ENCODE data around the gene IYD.
"Not testable (repeated sequence)": the region's sequence is repeated elsewhere in the genome, so short reads cannot be mapped to it uniquely, and the experiment has no call there.

IYD gene

DNA sequence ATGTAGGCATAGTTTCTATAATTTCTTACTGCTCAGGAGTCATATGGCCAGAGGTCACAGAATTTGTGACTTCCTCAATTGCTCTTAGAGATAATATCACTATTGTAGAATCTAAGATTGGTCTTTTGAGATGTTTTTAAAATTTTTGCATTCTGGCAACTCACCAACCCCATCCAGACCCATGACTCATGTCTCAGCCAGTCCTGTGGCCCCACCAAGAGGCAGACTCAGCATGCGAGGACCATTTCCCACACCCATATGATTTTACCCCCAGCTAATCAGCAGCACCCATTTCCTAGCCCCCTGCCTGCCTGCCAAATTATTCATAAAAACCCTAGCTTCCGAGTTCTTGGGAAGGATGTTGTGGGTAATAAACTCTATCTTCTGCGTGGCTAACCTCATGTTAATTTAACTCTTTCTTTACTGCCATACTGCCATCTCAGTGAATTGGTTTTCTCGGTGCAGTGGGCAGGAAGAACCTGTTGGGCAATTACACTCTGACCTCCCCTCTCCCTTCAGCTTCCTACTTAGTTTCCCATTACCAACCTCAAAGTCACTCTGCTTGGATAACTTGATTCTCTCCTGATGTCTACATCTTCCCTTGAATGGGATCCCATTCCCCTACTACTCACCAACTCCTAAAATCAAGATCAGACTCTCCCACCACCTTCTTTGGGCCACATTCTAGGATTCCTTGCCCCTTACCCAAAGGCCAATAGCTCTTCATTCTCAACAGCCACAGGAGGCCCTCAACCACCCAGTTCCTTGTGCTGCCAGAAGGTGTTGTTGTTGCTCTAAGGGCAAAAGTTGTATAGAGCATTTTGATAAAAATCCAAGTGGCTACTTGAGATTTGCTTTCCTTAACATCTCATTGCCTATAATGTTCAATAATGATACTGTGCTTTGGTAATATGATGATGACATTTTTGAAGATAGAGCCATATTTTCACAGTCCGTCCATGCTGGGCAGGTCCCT is 16.2 kb upstream of the IYD start:
- no peak for DNase-seq (ENCODE audit: low read depth in 2 of 2)

DNA sequence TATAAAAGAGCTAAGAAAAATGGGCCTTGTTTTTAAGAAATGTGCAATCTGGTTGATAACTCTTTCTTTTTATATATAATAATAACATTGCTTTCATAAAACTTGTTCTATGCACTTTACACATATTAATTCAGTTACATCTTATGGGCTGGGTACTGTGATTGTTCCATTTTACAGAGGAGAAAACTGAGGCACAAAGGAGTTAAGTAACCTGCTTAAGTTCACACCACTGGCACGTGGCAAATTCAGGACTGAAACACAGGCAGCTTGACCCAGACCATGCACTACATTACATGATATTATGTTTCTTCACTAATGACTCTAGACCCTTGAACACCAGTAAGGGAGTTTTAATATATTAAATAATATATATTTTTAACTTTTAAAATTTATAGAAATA is 15.4 kb upstream of the IYD start:
- no peak for DNase-seq (ENCODE audit: low read depth in 2 of 2)

GRCh38 chr6:150354754-150355571 is 13.8 kb upstream of the IYD start:
- DNase-seq (ENCODE audit: low read depth in 2 of 2) = no peak

GRCh38 chr6:150355932-150356331 is 12.9 kb upstream of the IYD start:
- DNase-seq (ENCODE audit: low read depth in 2 of 2) = no peak

- no peak for DNase-seq (ENCODE audit: low read depth in 2 of 2)
These were observed 6.9 kb upstream of the IYD start for GRCh38 chr6:150361876-150362275.

DNA sequence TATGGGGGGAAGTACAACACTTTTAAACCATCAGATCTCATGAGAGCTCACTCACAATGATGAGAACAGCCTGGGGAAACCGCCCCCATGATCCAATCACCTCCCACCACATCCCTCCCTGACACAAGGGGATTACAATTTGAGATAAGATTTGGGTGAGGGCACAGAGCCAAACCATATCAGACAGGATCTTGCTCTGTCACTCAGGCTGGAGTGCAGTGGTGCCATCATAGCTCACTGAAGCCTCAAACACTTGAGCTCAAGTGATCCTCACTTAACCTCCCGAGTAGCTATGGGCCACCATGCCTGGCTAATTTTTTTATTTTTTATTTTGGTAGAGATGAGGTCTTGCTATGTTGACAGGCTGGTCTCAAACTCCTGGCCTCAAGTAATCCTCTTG is 5.1 kb upstream of the IYD start:
- DNase-seq (ENCODE audit: low read depth in 2 of 2) = no peak

DNA sequence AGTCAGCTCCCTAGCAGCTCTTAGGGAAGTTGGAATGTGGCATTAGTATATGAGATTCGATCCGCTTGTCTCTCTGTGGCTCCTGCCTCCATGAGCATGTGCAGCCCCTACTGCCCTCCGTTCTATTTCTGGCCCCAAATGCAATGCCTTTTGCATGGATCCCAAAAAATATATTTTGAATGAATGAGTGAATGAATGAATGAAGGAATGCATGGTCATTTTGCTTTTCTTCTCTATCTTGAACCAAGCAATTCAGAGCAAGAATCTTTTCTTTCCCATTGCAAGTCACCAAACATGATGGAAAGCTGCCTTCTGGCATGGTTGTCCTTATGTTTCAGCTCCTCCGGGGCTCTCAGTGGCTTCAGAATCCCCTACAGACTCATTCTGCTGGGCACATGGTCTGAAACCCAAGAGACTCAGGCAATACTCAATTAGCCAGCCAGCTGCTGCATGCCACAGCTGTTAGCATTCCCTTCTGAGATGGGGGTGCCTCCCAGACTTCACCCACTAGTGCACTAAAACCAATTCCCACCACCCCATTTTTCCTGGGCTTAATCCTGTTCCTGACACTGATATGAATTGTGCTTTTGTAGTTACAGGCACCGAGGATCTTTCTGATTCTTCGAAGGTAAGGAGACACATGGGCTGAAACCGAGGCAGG is 2.6 kb upstream of the IYD start:
- no peak for DNase-seq (ENCODE audit: low read depth in 2 of 2)

- no peak for DNase-seq (ENCODE audit: low read depth in 2 of 2)
These were observed 596 bp downstream of the IYD start for GRCh38 chr6:150369408-150369807.

- no peak for DNase-seq (ENCODE audit: low read depth in 2 of 2)
These were observed 1.3 kb downstream of the IYD start for GRCh38 chr6:150370112-150370511.

GRCh38 chr6:150371356-150371755 is 2.5 kb downstream of the IYD start:
- DNase-seq (ENCODE audit: low read depth in 2 of 2) = no peak

- DNase-seq (ENCODE audit: low read depth in 2 of 2) = no peak
These were observed 3.2 kb downstream of the IYD start for GRCh38 chr6:150372051-150372450.

GRCh38 chr6:150373260-150373701 is 4.5 kb downstream of the IYD start:
- no peak for DNase-seq (ENCODE audit: low read depth in 2 of 2)

GRCh38 chr6:150374346-150374745 is 5.5 kb downstream of the IYD start:
- not testable (repeated sequence) for DNase-seq (ENCODE audit: low read depth in 2 of 2)

- no peak for DNase-seq (ENCODE audit: low read depth in 2 of 2)
These were observed 8.5 kb downstream of the IYD start for GRCh38 chr6:150377211-150377781.

DNA sequence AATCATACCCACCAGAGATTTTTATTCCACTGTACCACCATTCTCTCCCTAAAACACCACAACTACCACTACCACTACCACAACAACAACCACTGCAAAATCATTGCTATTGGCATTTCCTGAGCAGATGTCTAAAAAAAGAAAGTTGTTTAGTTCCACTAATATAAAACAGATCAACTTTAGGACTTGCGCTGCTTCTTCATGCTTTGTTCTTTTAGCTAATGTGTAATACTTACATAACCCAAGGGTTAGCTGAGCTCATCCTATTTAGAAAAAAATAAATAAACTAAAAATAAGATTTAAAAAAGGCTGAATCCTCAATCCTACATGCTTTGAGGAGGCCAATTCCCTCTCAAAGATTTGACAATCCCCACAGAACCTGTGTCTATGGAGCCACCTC is 11.4 kb downstream of the IYD start:
- no peak for DNase-seq (ENCODE audit: low read depth in 2 of 2)

- no peak for DNase-seq (ENCODE audit: low read depth in 2 of 2)
These were observed 13.4 kb downstream of the IYD start for GRCh38 chr6:150382171-150382570.

- no peak for DNase-seq (ENCODE audit: low read depth in 2 of 2)
These were observed 22.6 kb downstream of the IYD start for GRCh38 chr6:150391414-150391813.

DNA sequence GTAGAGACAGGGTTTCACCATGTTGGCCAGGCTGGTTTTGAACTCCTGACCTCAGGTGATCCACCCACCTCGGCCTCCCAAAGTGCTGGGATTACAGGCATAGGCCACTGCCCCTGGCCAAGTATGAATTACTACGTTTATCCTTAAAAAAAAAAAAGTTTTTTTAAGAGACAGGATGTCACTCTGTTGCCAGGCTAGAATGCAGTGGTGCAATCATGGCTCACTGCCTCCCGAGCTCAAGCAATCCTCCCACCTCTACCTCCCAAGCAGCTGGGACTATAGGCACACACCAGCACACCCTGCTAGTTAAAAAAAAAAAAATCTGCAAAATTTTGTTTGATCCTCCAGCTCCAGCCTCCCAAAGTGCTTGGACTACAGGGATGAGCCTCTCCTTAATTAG is 23.1 kb downstream of the IYD start:
- no peak for DNase-seq (ENCODE audit: low read depth in 2 of 2)

GRCh38 chr6:150392452-150393220 is 23.8 kb downstream of the IYD start:
- DNase-seq (ENCODE audit: low read depth in 2 of 2) = no peak

- no peak for DNase-seq (ENCODE audit: low read depth in 2 of 2)
These were observed 25.5 kb downstream of the IYD start for GRCh38 chr6:150394053-150394898.
